CD4-positive, alpha-beta T cell treated with Interleukin-2 at 100 ng/mL for 4 hours (primary cell): ENCODE results near the gene HGD.
A peak's percentile ranks its signal among the peaks of the same experiment; 100 is the strongest.

ENCODE experiments used
- DNase-seq: peaks from one replicate; pipeline ENCODE4 v3.0.0-alpha.2; 2020; ENCODE audit warnings: low spot score

HGD gene, protein sequence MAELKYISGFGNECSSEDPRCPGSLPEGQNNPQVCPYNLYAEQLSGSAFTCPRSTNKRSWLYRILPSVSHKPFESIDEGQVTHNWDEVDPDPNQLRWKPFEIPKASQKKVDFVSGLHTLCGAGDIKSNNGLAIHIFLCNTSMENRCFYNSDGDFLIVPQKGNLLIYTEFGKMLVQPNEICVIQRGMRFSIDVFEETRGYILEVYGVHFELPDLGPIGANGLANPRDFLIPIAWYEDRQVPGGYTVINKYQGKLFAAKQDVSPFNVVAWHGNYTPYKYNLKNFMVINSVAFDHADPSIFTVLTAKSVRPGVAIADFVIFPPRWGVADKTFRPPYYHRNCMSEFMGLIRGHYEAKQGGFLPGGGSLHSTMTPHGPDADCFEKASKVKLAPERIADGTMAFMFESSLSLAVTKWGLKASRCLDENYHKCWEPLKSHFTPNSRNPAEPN

DNA sequence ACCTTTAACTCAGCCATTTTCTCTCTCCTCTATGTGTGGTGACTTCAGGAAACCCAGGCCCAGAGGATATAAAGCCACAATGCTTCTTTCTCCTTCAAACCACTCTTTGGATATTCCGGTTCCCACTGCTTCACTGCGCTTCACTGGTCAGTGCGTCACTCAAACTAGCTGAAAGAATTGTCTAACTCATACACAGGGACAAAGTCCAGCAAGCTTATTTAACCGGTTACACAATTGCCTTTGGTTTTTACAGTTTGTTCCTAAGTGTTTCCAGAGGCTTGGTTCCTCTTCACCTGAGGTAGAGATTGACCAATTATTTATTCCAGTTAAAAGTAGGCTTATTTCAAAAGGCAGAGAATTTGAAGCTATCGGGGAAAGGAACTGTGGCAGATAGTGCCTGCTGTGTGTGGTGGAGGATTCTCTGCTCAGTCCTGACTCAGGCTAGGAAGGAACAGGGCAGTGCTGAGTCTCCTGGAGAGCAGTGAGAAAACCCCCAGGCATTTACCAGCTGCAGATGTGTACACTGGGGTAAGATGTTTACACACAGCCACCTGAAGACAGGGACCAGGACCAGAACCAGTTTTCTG is at the start of gene HGD:
Gene HGD (minus strand): TSS at position 145 of the 587 bp plus-strand sequence. CDS start 128 bp downstream, at position 17.
- DNase-seq = no peak

DNA sequence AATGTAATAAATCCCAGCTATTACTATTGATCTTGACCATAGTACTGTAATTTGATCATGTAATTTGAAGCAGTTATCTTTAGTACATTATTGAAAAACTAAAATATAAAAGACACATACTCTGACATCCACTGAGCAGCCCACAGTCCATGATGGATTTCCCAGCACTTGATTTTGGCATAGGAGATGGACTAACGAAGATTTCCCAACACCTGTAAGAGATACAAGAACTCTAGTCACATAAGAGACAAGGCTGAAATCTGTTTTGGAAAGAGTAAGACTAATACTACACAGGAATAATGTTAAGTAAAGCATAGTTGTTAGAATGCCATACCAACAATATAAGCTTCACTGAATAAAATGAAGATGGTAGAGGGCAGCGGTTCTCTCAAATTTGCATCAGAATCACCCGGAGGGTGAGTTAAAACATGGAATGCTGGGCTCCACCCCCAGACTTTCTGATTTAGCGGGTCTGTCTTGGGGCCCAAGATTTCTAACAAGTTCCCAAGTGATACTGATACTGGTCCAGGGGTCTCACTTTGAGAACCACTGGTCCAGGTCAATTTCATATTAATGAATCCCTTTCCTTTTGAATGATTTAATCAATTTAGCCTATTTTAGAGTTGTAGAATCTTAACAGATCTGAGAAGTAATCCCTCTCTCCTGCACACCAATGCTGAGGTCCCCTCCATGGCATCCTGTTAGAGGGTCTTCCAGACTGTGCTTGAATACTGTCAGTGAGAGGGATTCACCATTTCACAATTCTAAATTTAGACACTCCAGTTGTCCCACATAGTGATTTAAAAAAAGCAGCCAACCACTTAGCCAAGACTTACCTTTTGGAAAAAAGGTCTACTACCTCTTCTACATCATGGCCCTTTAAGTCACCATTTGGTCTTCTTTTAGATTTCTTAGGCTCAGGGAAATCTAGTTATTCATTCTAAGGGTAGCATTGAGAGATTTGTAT is 48.8 kb upstream of the HGD start:
- no peak for DNase-seq

DNA sequence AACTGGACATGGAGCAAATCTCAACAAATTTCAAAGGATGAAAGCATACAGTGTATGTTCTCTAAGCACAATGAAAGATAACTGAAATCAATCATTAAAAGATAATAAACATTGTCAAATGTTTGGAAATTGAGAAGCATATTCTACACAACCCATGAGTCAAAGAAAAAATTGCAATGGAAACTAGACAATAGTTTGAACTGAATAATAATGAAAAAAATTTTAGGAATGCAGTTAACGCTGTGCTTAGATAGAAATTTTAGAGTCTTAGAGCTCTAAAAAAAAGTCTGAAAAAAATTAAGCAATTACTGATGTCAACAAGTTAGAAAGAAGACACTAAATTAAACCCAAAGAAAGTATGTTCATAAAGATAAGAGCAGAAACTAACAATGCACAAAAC is 44.8 kb upstream of the HGD start:
- no peak for DNase-seq

DNA sequence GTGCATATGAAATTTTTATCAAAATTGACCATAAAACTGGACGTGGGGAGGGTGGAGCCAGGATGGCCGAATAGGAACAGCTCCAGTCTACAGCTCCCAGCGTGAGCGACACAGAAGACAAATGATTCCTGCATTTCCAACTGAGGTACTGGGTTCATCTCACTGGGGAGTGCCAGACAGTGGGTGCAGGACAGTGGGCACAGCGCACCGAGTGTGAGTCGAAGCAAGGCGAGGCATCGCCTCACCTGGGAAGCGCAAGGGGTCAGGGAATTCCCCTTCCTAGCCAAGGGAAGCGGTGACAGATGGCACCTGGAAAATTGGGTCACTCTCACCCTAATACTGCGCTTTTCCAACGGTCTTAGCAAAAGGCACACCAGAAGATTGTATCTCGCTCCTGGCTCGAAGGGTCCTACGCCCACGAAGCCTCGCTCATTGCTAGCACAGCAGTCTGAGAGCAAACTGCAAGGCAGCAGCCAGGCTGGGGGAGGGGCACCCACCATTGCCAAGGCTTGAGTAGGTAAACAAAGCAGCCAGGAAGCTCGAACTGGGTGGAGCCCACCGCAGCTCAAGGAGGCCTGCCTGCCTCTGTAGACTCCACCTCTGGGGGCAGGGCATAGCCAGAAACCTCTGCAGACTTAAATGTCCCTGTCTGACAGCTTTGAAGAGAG is 37.3 kb upstream of the HGD start:
- peak; percentile 83 for DNase-seq

DNA sequence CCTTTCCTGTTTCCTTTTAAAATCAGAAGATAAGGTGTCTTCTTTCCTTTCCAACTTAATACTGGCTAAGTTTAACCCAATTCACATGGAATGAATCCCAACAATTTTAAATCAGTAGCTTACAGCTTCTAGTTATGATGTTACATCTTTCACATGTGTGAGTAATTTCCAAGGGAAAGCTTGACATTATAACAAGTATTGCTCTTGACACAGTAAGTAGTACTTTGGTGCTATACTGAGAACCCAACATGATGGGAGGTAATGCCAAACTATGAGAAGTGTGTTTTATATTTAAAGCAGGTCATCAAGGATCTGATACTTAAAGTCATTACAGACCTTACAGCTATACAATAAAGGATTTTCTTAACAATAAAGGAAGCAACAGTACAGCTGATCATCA is 31.2 kb upstream of the HGD start:
- no peak for DNase-seq

DNA sequence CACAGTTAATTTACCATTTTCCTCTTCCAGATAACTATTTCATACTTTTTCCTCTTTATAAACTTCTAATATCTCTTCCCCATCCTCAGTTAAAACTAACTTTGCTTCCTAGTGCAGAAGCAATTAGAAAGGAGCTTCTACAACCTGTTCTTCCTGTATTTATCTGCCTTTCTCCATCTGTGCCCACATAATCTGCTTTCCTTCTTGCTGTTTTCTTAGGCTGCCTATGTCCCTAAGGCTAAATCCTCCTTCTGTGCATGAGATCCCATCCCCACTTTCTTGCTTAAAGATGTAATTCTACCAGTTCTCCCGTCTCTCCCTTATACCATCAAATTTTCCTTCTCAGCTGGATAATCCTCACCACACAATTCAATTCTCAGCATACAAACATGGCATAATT is 28.3 kb upstream of the HGD start:
- no peak for DNase-seq

DNA sequence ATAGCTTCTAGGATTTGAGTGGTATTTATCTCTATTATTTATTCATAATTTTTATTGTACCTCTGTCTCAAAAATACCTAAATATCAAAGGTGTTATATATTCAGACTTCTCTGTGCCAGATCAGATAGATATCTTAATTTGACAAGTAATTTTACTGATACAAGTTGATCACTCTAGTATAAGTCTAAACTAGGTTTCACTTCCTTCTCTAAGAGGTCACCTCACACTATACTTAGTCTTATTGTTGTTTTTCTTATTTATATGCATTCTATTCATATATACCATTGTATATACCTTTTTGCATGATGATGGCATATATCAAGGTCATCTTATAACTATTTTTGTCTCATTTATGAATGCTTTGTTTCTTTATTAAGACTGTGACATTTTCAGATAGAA is 26.4 kb upstream of the HGD start:
- DNase-seq = no peak

DNA sequence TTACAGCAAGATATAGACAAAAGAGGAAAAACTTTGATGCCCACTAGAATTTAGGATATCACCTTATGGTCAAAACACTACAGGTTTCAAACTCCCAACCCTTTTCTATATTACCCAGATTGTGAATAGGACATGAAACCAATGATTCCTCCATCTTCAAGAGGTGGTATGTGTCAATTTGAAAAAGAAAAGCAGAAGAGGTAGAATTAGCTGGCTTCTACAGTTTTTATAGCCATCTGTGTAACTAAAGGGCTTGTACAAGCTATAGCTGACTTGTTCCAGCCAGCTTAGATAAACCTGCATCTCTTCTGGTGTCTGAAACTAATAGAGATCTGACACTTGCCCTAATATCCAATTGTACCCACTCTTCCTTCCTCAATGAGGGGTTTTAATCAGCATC is 24.9 kb upstream of the HGD start:
- no peak for DNase-seq

DNA sequence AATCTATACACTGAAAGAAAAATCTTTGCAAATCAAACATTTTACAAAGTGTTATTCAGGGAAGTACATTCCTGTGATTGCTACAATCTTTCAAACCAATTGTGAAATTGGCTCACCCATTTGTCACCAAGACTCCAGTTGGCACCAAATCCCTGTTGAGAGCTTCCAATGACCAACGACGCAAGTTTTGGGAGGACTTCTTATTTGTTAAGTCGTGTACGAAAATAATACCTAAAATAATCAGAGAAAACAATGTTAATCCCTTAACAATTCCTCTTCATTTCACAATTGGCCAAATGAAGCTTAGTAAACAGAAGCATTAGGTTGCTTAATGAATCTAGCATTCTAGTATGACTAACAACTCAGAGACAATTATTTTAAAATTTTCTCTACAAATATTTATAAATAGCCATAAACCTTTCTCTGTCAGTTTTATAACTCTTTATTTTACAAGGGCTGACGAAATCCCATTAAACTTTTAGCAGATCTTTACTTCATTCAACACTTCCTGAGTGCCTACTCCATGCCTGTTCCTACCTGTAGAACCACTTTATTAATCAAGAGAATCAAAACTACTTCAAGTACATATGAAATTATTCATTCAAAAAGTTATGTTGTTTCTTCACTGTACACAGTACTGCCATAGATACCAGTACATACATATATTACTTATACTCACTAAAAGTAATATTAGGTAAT is 24.0 kb upstream of the HGD start:
- no peak for DNase-seq

DNA sequence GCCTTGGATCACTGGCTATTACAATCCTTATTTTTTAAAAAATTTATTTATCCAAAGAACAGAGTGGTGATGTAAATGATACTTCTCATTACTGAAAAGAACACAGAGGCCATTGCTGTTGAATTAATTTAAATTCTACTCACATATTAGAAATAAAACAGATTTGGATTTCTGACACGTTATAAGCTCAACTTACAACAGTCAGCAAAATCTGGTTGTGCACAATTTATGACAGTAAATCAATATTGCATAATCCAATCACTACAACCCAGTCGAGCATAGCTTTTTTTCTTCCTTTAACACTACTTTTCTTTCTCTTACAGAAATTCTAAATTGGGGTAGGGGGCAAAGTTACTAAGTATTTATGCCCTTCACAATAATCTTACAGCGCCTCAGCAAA is 17.3 kb upstream of the HGD start:
- DNase-seq = no peak

DNA sequence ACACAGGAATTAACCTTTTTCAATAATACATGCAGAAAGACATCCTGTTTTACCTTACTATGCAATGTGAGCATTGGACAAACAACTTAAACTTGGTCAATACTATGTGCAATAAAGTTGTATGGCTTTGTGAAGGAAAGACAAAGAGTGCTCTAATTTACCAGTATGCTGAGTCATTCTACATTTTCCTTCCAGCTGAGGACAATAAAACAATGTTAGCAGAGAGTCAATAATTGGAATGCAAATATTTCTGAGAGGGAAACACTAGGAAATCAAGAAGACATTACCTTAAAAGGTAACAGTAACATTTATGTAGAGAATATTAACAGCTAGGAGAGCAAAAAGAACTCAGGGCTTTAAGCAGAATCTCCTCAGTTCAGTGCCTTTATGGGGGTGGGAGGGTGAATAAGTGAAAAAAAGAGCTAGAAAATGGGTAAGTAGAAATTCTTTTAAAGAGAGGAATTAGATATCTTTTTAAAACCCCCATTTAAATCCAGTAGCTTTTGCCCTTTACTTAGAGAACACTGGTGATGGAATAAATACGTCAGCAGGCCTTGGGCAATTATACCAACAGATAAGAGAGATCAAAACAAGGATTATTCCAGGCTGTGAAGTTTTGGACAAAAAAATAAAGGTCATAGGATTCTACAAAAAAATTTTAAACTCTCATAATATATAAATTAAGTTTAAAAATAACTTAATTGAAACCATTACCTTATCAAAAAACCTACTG is 11.6 kb upstream of the HGD start:
- no peak for DNase-seq

DNA sequence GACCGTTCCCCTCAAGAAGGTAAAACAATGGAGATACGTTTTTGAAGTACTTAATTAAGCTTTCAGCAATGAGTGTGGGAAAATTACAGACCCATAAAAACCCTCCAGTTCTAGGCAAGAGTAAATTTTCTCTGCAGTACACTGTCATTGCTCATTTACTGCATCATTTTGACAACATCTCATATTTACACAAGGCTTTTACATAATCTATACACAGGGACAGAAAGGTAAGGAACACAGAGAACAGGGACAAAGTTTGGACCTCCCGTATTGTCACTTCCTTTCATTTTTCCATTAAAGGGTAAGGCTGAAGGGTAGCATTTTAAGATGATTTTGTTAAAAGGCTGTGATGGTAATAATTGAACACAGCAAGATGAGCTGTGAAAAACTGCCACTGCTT is 7.4 kb upstream of the HGD start:
- DNase-seq = no peak

DNA sequence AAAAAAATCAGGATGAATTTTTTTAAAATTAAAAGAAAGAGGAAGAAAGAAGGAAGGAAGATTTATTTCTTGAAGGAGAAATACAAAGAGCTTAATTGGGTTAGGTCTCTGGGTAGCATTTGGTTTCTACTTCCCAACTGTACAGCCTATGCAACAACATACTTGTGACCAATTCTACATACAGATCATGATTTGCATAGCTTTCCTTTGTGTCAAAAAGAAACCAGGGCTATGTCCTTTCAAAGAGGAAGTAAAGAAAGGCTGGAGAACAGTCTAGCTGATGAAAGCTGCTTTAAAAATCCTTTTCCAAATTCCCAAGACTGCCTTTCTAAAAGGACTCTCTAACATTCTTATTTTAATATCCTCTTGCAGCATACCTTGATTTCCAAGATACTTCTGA is 6.1 kb upstream of the HGD start:
- no peak for DNase-seq

DNA sequence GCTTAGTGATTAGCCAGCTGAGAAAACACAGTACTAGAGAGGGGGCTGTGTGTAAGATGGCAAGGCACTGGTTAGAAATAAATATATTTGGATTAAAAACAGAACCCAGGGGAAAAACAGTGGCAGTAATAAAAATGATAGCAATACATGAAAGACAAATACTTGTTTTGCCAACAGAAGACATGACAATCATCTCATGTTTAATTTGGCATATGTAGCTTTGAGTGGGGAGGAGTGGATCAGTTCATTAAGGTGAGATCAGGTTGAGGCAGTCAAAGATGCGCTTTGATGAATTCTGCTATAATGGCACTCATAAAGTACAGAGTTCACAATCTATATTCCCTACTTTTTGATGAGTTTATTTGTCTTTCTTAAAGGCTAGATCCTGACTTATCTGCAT is 3.4 kb upstream of the HGD start:
- DNase-seq = no peak

DNA sequence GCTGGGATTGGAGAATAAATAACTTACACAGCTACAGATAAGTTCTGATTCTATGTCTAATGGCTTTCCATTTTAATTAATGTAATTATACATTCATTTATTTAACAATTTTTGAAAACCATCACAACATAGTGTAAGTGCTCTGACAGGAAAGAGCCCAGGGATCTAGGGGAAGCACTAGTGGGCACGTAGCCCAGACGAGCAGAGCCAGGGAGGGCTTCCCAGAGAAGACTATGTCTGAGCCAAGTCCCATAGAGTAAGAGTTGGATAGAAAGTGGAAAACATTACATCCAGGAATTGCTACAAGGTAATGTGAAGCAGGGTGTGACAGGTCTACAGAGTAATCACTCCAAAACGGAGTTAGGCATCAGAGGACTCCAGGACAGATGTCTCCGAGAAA is 2.9 kb upstream of the HGD start:
- no peak for DNase-seq

DNA sequence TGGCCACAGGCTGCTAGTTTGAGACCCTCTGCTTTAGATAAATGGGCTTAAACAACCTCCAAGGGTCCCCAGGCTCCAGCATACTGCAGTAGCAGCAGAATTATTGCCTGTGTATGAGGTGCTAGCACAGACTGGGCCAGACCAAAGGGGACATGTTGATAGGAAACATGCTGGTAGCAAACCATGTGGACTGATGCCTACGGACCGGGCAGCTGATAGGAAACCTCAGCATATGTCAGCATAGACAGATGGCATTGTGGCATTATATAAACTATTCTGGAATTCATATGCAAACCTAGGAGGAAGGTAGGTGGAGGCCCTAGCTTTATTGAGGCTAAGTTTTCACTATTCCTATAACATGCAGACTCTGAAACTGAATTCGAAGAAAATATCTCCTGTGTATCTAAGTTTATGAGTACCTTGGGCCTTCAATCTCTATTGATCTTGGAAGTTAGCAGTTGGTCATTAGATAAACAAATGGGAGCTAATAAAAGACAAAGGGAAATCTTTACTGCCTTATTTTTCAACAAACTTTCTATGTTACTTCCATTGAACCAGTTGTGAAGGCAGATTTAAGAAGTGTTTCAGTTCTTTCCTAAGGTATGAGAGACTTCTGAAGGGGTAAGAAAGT is 1.7 kb upstream of the HGD start:
- DNase-seq = no peak

DNA sequence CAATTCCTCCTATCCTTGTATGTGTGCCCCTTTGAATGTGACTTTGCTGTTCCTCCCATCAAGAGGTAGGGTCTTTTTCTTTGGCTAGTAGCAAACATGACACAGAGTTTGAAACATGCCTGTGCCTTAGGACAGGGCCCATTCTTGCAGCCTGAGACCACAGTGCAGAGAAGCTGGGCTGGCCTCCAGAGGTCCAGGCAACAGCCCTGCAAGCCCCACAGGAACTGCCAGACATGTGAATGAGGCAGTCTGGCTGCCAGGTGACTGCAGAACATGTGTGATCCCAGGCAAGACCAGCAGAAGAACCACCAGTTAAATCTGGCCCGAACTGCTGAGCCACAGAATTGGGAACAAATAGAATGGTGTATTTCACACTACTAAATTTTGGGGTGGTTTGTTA is 1.2 kb upstream of the HGD start:
- no peak for DNase-seq

DNA sequence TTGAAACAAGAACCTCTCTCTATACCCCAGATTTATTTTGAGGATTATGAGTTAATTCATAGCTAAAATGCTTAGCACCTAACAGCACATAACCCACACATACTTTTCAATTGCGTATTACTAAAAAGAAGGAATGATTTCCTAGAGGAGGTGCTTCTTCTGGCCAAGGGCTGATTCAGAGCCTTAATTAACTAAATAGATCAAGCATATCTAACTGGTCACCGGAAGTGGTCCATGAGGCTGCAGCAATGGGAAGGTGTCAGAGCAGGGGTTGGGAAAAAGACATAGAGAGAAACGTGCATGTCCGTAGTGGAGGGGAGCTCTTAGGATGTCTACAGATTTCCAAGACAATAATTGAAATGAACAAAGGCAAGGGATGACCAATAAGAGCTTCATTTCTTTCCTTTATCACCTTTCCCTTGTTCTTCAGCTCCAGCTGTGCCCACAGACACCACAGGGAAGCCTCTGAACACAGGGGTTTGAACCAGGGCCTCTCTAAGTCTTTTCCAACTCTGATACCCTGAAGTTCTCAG is 467 bp downstream of the HGD start:
- DNase-seq = no peak

DNA sequence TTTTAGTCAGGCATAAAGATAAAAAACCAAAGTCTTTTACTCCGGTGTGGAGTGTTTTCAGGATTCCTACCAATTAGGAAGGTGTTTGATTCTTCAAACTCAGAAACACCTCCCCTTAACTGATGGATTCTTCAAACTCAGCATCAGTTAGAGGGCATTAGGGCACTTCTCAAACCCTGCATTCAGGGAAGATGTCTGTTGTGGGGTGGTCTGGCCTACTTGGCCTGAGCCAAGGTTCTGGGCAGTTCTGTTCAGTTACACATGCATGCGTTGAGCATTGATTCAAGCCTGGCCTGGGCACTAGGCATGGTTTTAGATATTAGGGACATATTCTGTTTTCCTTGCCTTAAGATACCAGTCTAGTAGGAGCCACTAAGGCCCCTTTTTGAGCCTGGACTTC is 1.0 kb downstream of the HGD start:
- DNase-seq = no peak
